Neural crest cell (in vitro differentiated cells): ENCODE measurements around the gene XKR3. TPM values are rescaled to one million over a fixed set of nuclear protein-coding genes. Genes with fewer than 3 reads are reported as not detected.

Experiments
- DNase-seq: peaks from one replicate; pipeline ENCODE4 v3.0.0; 2021; ENCODE audit warnings: low read depth, mixed read lengths, low spot score
- H3K27ac Mint-ChIP-seq: one replicate; pipeline ENCODE4 v1.8.0; 2021; ENCODE audit warnings: mild to moderate bottlenecking, mixed read lengths; ENCODE audit not compliant: unreplicated experiment
- H3K27me3 Mint-ChIP-seq: 2 replicates; pipeline ENCODE4 v1.8.0; 2021; ENCODE audit warnings: low read depth, mild to moderate bottlenecking, mixed read lengths
- H3K36me3 Mint-ChIP-seq: 2 replicates; pipeline ENCODE4 v1.8.0; 2021; ENCODE audit warnings: low read depth, mild to moderate bottlenecking, mixed read lengths
- H3K4me1 Mint-ChIP-seq: 2 replicates; pipeline ENCODE4 v1.8.0; 2021; ENCODE audit warnings: mixed read lengths
- H3K4me3 Mint-ChIP-seq: one replicate; pipeline ENCODE4 v1.8.0; 2021; ENCODE audit warnings: mild to moderate bottlenecking, mixed read lengths
- H3K9me3 Mint-ChIP-seq: 2 replicates; pipeline ENCODE4 v1.8.0; 2021; ENCODE audit warnings: mixed read lengths
- total RNA-seq: library from RNA; stranded (reverse); gene quantifications from 2 replicates; pipeline ENCODE4 v1.2.1, GENCODE V29; 2021
- TF ChIP-seq, protein P1 (sequence below): fragments of 200-600 bp; sonication (generic); conservative IDR thresholded peaks from 2 replicates; pipeline ENCODE4 v1.5.0; 2021; ENCODE audit warnings: antibody characterized with exemption, mild to moderate bottlenecking

The XKR3 gene
- total RNA-seq, 1 donor from 2014 or later = not detected

DNA sequence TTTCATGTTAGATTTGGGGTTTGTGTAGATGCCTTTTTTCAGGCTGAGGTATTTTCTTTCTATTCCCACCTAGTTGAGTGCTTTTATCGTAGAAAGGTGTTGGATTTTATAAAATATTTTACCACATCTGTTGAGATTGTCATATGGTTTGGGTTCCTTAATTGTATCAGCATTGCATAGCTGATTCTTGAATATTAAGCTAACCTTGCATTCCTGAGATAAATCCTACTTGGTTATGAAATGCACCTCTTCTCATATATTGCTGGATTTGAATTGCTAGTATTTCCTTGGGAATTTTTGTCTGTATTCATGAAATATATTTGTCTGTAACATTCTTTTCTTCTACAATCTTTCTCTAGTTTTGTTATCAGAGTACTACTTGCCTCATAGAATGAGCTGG is 10.1 kb downstream of the XKR3 start:
- Mint-ChIP-seq H3K4me3 (no peak overlapping the region), H3K27ac (no peak overlapping the region), H3K36me3 (no peaks in the 10 kb centered on the region), H3K27me3 (no peaks in the 10 kb centered on the region), H3K4me1 (no peaks in the 10 kb centered on the region), H3K9me3 (no peaks in the 10 kb centered on the region)
- TF ChIP-seq, protein P1, sequence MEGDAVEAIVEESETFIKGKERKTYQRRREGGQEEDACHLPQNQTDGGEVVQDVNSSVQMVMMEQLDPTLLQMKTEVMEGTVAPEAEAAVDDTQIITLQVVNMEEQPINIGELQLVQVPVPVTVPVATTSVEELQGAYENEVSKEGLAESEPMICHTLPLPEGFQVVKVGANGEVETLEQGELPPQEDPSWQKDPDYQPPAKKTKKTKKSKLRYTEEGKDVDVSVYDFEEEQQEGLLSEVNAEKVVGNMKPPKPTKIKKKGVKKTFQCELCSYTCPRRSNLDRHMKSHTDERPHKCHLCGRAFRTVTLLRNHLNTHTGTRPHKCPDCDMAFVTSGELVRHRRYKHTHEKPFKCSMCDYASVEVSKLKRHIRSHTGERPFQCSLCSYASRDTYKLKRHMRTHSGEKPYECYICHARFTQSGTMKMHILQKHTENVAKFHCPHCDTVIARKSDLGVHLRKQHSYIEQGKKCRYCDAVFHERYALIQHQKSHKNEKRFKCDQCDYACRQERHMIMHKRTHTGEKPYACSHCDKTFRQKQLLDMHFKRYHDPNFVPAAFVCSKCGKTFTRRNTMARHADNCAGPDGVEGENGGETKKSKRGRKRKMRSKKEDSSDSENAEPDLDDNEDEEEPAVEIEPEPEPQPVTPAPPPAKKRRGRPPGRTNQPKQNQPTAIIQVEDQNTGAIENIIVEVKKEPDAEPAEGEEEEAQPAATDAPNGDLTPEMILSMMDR = no peak
- no peak for DNase-seq

DNA sequence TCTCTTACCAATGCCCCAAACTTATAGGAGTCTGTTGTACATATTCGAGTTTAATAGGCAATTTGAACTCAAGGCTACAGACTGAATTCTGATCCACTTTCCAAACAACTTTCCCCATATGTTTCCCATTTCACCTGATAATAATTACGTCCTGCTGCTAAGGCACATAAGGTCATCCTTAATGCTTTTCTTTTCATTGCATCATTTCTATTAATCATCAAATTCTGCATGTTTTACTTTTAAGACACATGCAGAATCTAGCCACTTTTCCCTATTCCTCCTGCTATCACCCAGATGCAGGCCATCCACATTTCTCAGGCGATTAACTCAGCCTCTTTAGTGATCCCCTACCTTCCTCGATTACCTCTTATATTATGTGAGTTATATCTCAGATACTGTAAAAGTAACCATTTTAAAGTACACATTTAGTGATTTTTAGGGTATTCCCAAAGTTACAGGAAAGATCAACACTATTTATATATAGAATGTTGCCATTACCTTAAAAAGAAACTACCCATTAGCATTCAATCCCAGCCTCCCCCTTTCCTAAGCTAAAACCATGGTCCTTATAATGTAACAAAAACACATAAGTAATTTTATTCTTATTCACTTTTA is 14.9 kb downstream of the XKR3 start:
- H3K27ac Mint-ChIP-seq = no peak overlapping the region
- H3K9me3 Mint-ChIP-seq = no peaks in the 10 kb centered on the region
- H3K4me1 Mint-ChIP-seq = no peaks in the 10 kb centered on the region
- H3K27me3 Mint-ChIP-seq = no peaks in the 10 kb centered on the region
- DNase-seq = no peak
- no peak overlapping the region for H3K4me3 Mint-ChIP-seq
- no peaks in the 10 kb centered on the region for H3K36me3 Mint-ChIP-seq
- TF ChIP-seq, protein P1 = no peak

DNA sequence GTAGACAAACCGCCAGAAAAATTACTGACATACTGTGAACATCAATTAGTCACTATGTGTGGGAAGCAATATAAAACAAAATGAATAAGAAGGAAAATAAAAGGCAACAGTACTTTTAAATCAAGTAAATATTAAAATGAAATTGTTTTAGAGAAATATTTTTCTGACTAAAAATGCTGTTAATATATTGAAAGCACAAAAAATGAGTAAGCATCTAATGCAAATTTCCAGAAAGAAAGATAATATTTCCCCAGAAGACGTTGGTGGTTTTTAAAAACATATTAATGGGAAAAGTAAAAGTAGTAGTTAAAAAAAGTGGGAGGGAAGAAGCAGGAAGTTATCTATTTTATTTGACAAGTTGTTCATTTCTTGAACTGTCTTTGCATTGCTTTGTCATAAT is 16.5 kb downstream of the XKR3 start:
- TF ChIP-seq, protein P1 = no peak
- H3K27me3 Mint-ChIP-seq = no peaks in the 10 kb centered on the region
- no peaks in the 10 kb centered on the region for H3K9me3 Mint-ChIP-seq
- H3K4me1 Mint-ChIP-seq = no peaks in the 10 kb centered on the region
- no peaks in the 10 kb centered on the region for H3K36me3 Mint-ChIP-seq
- no peak for DNase-seq
- no peak overlapping the region for H3K27ac Mint-ChIP-seq
- no peak overlapping the region for H3K4me3 Mint-ChIP-seq

DNA sequence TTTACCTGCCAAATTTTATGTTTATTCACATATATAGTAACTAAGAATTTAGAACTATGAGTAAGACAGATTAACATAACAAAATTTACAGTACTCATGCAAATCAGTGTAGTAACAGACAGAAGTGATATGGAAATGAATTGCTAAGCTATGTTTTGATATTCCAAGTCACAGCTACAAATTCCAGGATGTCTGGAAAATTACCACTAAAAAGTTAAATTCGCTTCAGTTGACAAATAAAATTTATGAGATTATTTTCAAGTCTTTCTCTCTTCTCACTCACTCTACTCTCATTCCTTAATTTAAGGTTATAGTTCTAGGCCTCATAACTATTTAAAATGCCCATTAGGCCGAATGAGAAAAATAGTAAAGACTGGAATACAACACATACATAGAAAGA is 18.1 kb downstream of the XKR3 start:
- Mint-ChIP-seq H3K36me3 (no peaks in the 10 kb centered on the region), H3K27me3 (no peaks in the 10 kb centered on the region), H3K9me3 (no peaks in the 10 kb centered on the region), H3K27ac (no peak overlapping the region), H3K4me1 (no peaks in the 10 kb centered on the region), H3K4me3 (no peak overlapping the region)
- TF ChIP-seq, protein P1 = no peak
- DNase-seq = no peak

DNA sequence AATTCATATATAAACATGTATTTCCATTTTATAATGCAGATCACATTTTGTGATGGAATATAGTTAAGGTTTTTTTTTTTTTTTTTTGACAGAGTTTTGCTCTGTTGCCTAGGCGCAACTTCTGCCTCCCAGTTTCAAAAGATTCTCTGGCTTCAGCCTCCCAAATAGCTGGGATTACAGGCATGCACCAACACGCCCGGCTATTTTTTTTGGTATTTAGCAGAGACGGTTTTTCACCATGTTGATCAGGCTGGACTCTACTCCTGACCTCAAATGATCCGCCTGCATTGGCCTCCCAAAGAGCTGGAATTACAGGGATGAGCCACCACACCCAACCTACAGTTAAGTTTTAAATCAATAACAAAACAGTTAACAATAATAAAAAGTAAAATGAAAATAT is 18.8 kb downstream of the XKR3 start:
- H3K9me3 Mint-ChIP-seq = no peaks in the 10 kb centered on the region
- H3K27me3 Mint-ChIP-seq = no peaks in the 10 kb centered on the region
- no peak overlapping the region for H3K4me3 Mint-ChIP-seq
- H3K4me1 Mint-ChIP-seq = no peaks in the 10 kb centered on the region
- TF ChIP-seq, protein P1 = no peak
- no peak for DNase-seq
- H3K36me3 Mint-ChIP-seq = no peaks in the 10 kb centered on the region
- no peak overlapping the region for H3K27ac Mint-ChIP-seq
